K562 (cell line): ENCODE results near the gene MRGPRF. TPM values are rescaled to one million over a fixed set of nuclear protein-coding genes. Genes with fewer than 3 reads are reported as not detected.
A peak's percentile ranks its signal among the peaks of the same experiment; 100 is the strongest.

Source experiments
- ATAC-seq: fragments of 200-7000 bp; cut with Tn5 transposase; 3 replicates; pipeline ENCODE4 v1.9.1; 2020; ENCODE audit warnings: moderate library complexity
- BruUV-seq: library from RNA; stranded (reverse); fragments of 400-500 nt; replicated peaks from 2 replicates; lab custom pipeline; 2021; lab: Mats Ljungman, UMichigan
- CTCF ChIA-PET: fragments of 300-600 bp; formaldehyde crosslinking; extraction: SDS; loops from one replicate; lab custom pipeline; 2021; ENCODE audit warnings: low intra/inter-chr PET ratio; lab: Yijun Ruan, JAX
- POLR2A ChIA-PET: fragments of 300-600, 350-650 bp; sonication (Branson Sonifier 250); formaldehyde crosslinking; extraction: SDS; loops from one replicate; lab custom pipeline; 2021; ENCODE audit warnings: antibody characterized with exemption, inconsistent platforms; lab: Yijun Ruan, JAX
- DNase-seq, 4 experiments: peaks; one replicate each; pipeline versions ENCODE4 v3.0.0 to v3.0.0-alpha.2; 2011 to 2018; ENCODE audit warnings: low spot score in 3 of 4, mixed read lengths in 3 of 4; ENCODE audit errors: extremely low read depth in 1 of 4
- FAIRE-seq: peaks from 2 replicates; lab custom pipeline; 2011; peaks lifted over from hg19 to GRCh38; lab: Jason Lieb, UNC
- H2AFZ ChIP-seq: 2 replicates; pipeline ENCODE4 v1.6.0; 2011; ENCODE audit warnings: low read depth, low read length, control low read depth, inconsistent platforms
- H3K27ac ChIP-seq: fragments of 200-600 bp; 3 replicates; pipeline ENCODE4 v1.8.0; 2011; ENCODE audit warnings: low read depth, mild to moderate bottlenecking, control low read depth, inconsistent platforms, low read length, moderate library complexity, mixed read lengths; ENCODE audit errors: extremely low read depth
- H3K27me3 ChIP-seq, 2 experiments: fragments of 300-600 bp in 1 of 2; 2 replicates in 1 of 2; 3 replicates in 1 of 2; pipeline versions ENCODE4 v1.6.0 to v1.8.0; 2011; ENCODE audit warnings: inconsistent platforms in 2 of 2, low read length in 2 of 2, mild to moderate bottlenecking in 1 of 2, mixed read lengths in 1 of 2, moderate library complexity in 1 of 2; ENCODE audit not compliant: control insufficient read depth in 2 of 2, insufficient read depth in 2 of 2
- H3K36me3 ChIP-seq: fragments of 300-600 bp; 3 replicates; pipeline ENCODE4 v1.8.0; 2011; ENCODE audit warnings: mild to moderate bottlenecking, low read length, inconsistent platforms; ENCODE audit not compliant: control insufficient read depth, insufficient read depth
- H3K4me1 ChIP-seq, 2 experiments: fragments of 200-600 bp in 1 of 2; replicated peaks in 1 of 2; 2 replicates in 1 of 2; 3 replicates in 1 of 2; pipeline versions ENCODE4 v1.5.1 to v1.8.0; 2011; ENCODE audit warnings: inconsistent platforms in 2 of 2, low read length in 2 of 2, mild to moderate bottlenecking in 1 of 2, mixed read lengths in 1 of 2, moderate library complexity in 1 of 2; ENCODE audit not compliant: control insufficient read depth in 2 of 2, insufficient read depth in 2 of 2
- H3K4me2 ChIP-seq: 2 replicates; pipeline ENCODE4 v1.6.1; 2011; ENCODE audit warnings: low read length, control low read depth, inconsistent platforms, mixed read lengths; ENCODE audit not compliant: insufficient read depth
- H3K4me3 ChIP-seq: fragments of 200-600 bp; sonication (generic), shearing (Covaris generic); 2 replicates; pipeline ENCODE4 v1.5.1; 2016; ENCODE audit warnings: control low read depth, inconsistent platforms
- H3K79me2 ChIP-seq: fragments of 200-600 bp; 3 replicates; pipeline ENCODE4 v1.8.0; 2011; ENCODE audit warnings: low read length, inconsistent platforms; ENCODE audit not compliant: control insufficient read depth, insufficient read depth
- H3K9ac ChIP-seq, 2 experiments: 2 replicates each; pipeline versions ENCODE4 v1.6.0 to v1.6.1; 2011; ENCODE audit warnings: low read depth in 2 of 2, low read length in 2 of 2, control low read depth in 1 of 2, inconsistent platforms in 1 of 2, mild to moderate bottlenecking in 1 of 2, mixed read lengths in 1 of 2; ENCODE audit not compliant: insufficient read depth in 1 of 2
- H3K9me1 ChIP-seq: one replicate; pipeline ENCODE4 v1.6.0; 2011; ENCODE audit warnings: inconsistent platforms, mild to moderate bottlenecking, low read length, moderate library complexity; ENCODE audit not compliant: control insufficient read depth, insufficient read depth
- H3K9me3 ChIP-seq: replicated peaks from 2 replicates; pipeline ENCODE4 v1.5.1; 2011; ENCODE audit warnings: low read depth, low read length, inconsistent platforms; ENCODE audit not compliant: control insufficient read depth, insufficient read depth
- H4K20me1 ChIP-seq: replicated peaks from 2 replicates; pipeline ENCODE4 v1.6.1; 2011; ENCODE audit warnings: low read length, inconsistent platforms, mixed read lengths; ENCODE audit not compliant: control insufficient read depth, insufficient read depth
- GABPB1 ChIP-seq: sonication (generic); formaldehyde crosslinking; IDR thresholded peaks from 2 replicates; pipeline ENCODE4 v1.8.0; 2022; ENCODE audit warnings: mild to moderate bottlenecking, missing genetic modification reagents
- KLF1 ChIP-seq: fragments of 450-650 bp; IDR thresholded peaks from 2 replicates; pipeline ENCODE4 v1.6.1; 2016; ENCODE audit warnings: missing genetic modification characterization, missing compliant biosample characterization
- NFYB ChIP-seq: IDR thresholded peaks from 2 replicates; pipeline ENCODE4 v1.6.1; 2011; ENCODE audit warnings: mild to moderate bottlenecking, moderate library complexity; ENCODE audit not compliant: insufficient read length; ENCODE audit errors: extremely low read depth
- NR4A1 ChIP-seq, 2 experiments: fragments of 250-450 bp in 1 of 2; fragments of 450-650 bp in 1 of 2; sonication (Bioruptor Pico) in 1 of 2; IDR thresholded peaks; 2 replicates each; pipeline versions ENCODE4 v1.4.0 to v1.6.1; 2016 to 2020; ENCODE audit warnings: mild to moderate bottlenecking in 2 of 2, missing compliant biosample characterization in 1 of 2, missing genetic modification characterization in 1 of 2, moderate library complexity in 1 of 2
- RNF2 ChIP-seq: sonication (generic); IDR thresholded peaks from 2 replicates; pipeline ENCODE4 v1.6.1; 2016
- SETDB1 ChIP-seq: IDR thresholded peaks from one replicate; pipeline ENCODE4 v1.6.1; 2012; ENCODE audit warnings: low read length, control low read depth, inconsistent platforms
- TEAD2 ChIP-seq: fragments of 450-650 bp; IDR thresholded peaks from 2 replicates; pipeline ENCODE4 v1.6.1; 2016; ENCODE audit warnings: missing genetic modification characterization, control low read depth, missing compliant biosample characterization
- WHSC1 ChIP-seq: IDR thresholded peaks from one replicate; pipeline ENCODE4 v1.6.1; 2012; ENCODE audit warnings: low read length, control low read depth, inconsistent platforms
- ZNF551 ChIP-seq: fragments of 250-450 bp; sonication (Bioruptor Pico); IDR thresholded peaks from 2 replicates; pipeline ENCODE4 v1.5.0; 2021; ENCODE audit warnings: mild to moderate bottlenecking, moderate library complexity
- ZNF699 ChIP-seq: fragments of 250-450 bp; sonication (Bioruptor Pico); IDR thresholded peaks from 2 replicates; pipeline ENCODE4 v1.8.0; 2021; ENCODE audit warnings: mild to moderate bottlenecking, moderate library complexity; ENCODE audit not compliant: insufficient replicate concordance
- ZNF76 ChIP-seq: fragments of 250-450 bp; sonication (Bioruptor Pico); IDR thresholded peaks from 2 replicates; pipeline ENCODE4 v1.4.0; 2020; ENCODE audit warnings: mild to moderate bottlenecking, moderate library complexity, borderline replicate concordance
- WGBS: fragments of 100-300 bp; shearing (Covaris generic); methylation state at CpG from one replicate; pipeline ENCODE4 v1.1.6; 2016; ENCODE audit warnings: low coverage, mixed read lengths; ENCODE audit not compliant: insufficient coverage; ENCODE audit errors: missing lambda C conversion rate; 5-methylcytosine and 5-hydroxymethylcytosine counted together
- in situ Hi-C: fragments of 300-500 bp; cut with MboI; formaldehyde crosslinking; loops from 4 replicates; pipeline ENCODE4 v1.15.0; 2018; ENCODE audit warnings: inconsistent platforms, mixed read lengths
- intact Hi-C: fragments of 100-400 bp; cut with micrococcal nuclease; formaldehyde crosslinking; loops from 2 replicates; pipeline ENCODE4 v1.14.2; 2022
- polyA plus RNA-seq, 8 experiments: library from polyadenylated mRNA; depleted of rRNA in 4 of 8; stranded (reverse) in 5 of 8; unstranded in 3 of 8; fragments of >200 nt; fragmentation: Nextera tagmentation in 2 of 8; fragmentation: Illumina TruSeq in 1 of 8; extraction: Ambion mirVana in 2 of 8; extraction: Trizol in 1 of 8; gene quantifications; 2 replicates each; pipeline versions ENCODE4 v1.2.1 to v1.2.3, GENCODE V29; 2011 to 2014; ENCODE audit warnings: inconsistent platforms in 1 of 8, missing spikeins in 1 of 8
- total RNA-seq, 7 experiments: library from RNA; depleted of rRNA in 6 of 7; stranded (reverse); fragments of >200 nt in 6 of 7; fragmentation: Illumina TruSeq in 2 of 7; extraction: Trizol in 2 of 7; gene quantifications; 2 replicates each; pipeline versions ENCODE4 v1.2.1 to v1.2.3, GENCODE V29; 2011 to 2021; ENCODE audit warnings: low replicate concordance in 1 of 7
- TF ChIP-seq, protein P1 (sequence below): fragments of 200-800 bp; sonication (Bioruptor generic); IDR thresholded peaks from 2 replicates; pipeline ENCODE4 v1.6.1; 2017; ENCODE audit warnings: missing genetic modification characterization, missing compliant biosample characterization
- TF ChIP-seq, protein P2 (sequence below): sonication (generic); formaldehyde crosslinking; IDR thresholded peaks from 2 replicates; pipeline ENCODE4 v1.8.0; 2022; ENCODE audit warnings: mild to moderate bottlenecking, missing genetic modification reagents
- TF ChIP-seq, protein P3 (sequence below): sonication (generic); formaldehyde crosslinking; IDR thresholded peaks from 2 replicates; pipeline ENCODE4 v1.8.0; 2022; ENCODE audit warnings: missing genetic modification reagents, mild to moderate bottlenecking, moderate library complexity, borderline replicate concordance
- TF ChIP-seq, protein P4 (sequence below): fragments of 250-450 bp; sonication (Bioruptor Pico); IDR thresholded peaks from 2 replicates; pipeline ENCODE4 v1.8.0; 2022; ENCODE audit warnings: inconsistent platforms

Gene MRGPRF
- total and polyA plus RNA-seq, 9 of the 15 experiments (the other 6 are each of a cell fraction or from before 2014, with no cell fraction given) = not detected

DNA sequence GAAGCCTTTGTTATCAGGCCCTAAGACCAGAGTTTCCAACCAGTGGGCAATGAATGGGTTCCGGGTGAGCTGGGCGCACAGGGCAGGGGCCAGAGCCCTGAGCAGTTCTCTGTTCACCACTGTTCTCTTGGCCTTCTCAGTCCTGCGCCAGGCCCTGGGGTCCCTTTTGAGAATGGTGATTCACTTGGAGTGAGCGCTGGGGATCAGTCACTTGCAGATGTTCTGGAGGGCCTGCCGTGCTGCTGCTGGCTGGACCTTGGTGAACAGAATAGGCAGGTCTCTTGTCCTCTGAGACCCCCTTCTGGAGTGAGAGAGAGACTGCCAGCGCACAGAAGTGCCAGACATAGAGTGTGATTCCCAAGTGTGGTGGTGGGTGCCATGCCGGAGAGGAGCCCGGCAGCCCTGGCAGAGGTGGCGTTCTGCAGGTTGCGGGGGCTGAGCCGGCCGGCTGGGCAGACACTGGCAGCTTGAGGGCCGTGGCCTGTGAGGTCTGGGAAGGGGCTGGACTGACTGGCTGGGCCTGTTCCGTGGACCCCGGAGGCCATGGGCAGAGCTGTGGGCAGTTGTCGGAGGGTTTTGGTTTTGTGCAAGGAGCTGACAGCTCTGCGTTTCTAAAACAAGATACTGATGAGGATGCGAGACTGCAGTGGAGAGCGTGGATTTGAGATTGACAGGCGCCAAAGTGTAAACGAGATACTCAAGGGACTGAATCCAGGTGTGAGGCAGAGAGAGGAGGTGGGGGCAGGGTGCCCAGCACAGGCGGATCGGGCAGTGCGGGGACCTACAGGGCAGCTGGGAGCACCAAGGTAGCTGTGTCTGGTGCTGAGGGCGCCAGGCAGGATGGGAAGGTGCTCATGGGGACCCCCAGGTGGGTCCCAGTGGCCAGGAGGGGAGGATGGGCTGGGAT, 48.0 kb upstream of the MRGPRF start (continued):
- TF ChIP-seq, protein P1, sequence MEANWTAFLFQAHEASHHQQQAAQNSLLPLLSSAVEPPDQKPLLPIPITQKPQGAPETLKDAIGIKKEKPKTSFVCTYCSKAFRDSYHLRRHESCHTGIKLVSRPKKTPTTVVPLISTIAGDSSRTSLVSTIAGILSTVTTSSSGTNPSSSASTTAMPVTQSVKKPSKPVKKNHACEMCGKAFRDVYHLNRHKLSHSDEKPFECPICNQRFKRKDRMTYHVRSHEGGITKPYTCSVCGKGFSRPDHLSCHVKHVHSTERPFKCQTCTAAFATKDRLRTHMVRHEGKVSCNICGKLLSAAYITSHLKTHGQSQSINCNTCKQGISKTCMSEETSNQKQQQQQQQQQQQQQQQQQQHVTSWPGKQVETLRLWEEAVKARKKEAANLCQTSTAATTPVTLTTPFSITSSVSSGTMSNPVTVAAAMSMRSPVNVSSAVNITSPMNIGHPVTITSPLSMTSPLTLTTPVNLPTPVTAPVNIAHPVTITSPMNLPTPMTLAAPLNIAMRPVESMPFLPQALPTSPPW (CRISPR knock-in tag) = no peak
- TF ChIP-seq NR4A1 (CRISPR knock-in tag; IDR thresholded peaks at IDR 0.05) = no peak
- TF ChIP-seq NR4A1 (tag; IDR thresholded peaks at IDR 0.05) = no peak
- TF ChIP-seq TEAD2 (tag) = no peak
- TF ChIP-seq NFYB = no peak
- no peak for TF ChIP-seq KLF1 (tag)
- no peak for TF ChIP-seq RNF2
- no peak for TF ChIP-seq ZNF76

DNA sequence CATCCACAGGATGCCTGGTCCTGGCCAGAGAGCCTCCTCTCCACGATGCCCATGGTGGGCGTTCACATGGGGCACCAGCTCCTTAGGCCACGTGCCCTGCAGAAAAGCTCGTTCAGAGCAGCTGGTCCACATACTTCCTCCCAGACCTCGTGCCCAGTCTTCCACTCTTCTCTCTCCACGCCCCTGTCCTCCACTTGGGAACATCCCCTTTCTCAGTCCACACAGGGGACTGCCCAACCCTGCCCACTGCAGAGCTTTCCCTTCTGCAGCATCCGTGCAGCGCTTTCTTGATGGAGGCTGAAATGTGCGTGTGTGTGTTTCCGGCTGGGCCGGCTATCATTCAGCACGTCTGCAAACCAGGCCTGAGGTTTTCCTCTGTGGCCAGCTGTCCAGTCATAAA, 46.9 kb upstream of the MRGPRF start:
- Histone ChIP-seq H3K79me2 (no peaks in the 10 kb centered on the region), H3K4me3 (no peak overlapping the region), H3K4me1 (peaks cover 0 to 21% of the 10 kb centered on the region in 2 experiments; a peak in 2 of 5 replicates), H2AFZ (no peak overlapping the region), H3K27ac (no peak overlapping the region), H3K9me3 (no peaks in the 10 kb centered on the region), H4K20me1 (peaks cover 9% of the 10 kb centered on the region; the same call in 1 of the 2 replicates), H3K36me3 (no peaks in the 10 kb centered on the region), H3K27me3 (no peaks in the 10 kb centered on the region), H3K4me2 (no peak overlapping the region), H3K9me1 (no peaks in the 10 kb centered on the region), H3K9ac (peak overlapping the region in 1 of 2 experiments; percentile 45; a peak in 2 of 4 replicates)
- BruUV-seq = no TSS peak
- 60% methylated on average over 12 of the region's 12 CpGs for WGBS
- intact Hi-C loops (no loop called here), in situ Hi-C loops (no loop called here)
- ChIA-PET CTCF (no interaction called here), POLR2A (interaction anchor here (0.7 kb wide), 1 partner anchor 48 kb away, joined by 3 read pairs; no protein-coding TSS in a partner anchor)
- ATAC-seq (no peak), DNase-seq (no peak), FAIRE-seq (no peak)
- TF ChIP-seq ZNF551 (CRISPR knock-in tag) (no peak), GABPB1 (no peak), KLF1 (tag) (no peak), SETDB1 (no peak), WHSC1 (no peak), ZNF699 (no peak)
- TF ChIP-seq, protein P2, sequence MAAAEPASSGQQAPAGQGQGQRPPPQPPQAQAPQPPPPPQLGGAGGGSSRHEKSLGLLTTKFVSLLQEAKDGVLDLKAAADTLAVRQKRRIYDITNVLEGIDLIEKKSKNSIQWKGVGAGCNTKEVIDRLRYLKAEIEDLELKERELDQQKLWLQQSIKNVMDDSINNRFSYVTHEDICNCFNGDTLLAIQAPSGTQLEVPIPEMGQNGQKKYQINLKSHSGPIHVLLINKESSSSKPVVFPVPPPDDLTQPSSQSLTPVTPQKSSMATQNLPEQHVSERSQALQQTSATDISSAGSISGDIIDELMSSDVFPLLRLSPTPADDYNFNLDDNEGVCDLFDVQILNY = no peak
- TF ChIP-seq, protein P3, sequence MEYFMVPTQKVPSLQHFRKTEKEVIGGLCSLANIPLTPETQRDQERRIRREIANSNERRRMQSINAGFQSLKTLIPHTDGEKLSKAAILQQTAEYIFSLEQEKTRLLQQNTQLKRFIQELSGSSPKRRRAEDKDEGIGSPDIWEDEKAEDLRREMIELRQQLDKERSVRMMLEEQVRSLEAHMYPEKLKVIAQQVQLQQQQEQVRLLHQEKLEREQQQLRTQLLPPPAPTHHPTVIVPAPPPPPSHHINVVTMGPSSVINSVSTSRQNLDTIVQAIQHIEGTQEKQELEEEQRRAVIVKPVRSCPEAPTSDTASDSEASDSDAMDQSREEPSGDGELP (CRISPR knock-in tag) = no peak
- TF ChIP-seq, protein P4, sequence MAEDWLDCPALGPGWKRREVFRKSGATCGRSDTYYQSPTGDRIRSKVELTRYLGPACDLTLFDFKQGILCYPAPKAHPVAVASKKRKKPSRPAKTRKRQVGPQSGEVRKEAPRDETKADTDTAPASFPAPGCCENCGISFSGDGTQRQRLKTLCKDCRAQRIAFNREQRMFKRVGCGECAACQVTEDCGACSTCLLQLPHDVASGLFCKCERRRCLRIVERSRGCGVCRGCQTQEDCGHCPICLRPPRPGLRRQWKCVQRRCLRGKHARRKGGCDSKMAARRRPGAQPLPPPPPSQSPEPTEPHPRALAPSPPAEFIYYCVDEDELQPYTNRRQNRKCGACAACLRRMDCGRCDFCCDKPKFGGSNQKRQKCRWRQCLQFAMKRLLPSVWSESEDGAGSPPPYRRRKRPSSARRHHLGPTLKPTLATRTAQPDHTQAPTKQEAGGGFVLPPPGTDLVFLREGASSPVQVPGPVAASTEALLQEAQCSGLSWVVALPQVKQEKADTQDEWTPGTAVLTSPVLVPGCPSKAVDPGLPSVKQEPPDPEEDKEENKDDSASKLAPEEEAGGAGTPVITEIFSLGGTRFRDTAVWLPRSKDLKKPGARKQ = no peak
